PFSK-1 (cell line): ENCODE results near the gene FEZ2.

Experiments
- FOXP2 ChIP-seq: optimal IDR thresholded peaks from 2 replicates; pipeline ENCODE3; 2011; ENCODE audit warnings: borderline replicate concordance, control low read depth, inconsistent platforms; ENCODE audit not compliant: insufficient read depth; ENCODE audit errors: extremely low read length, extremely low read depth
- POLR2AphosphoS5 ChIP-seq: IDR thresholded peaks from 2 replicates; pipeline ENCODE4 v1.6.1; 2012; ENCODE audit warnings: low read depth, mild to moderate bottlenecking, control low read depth, low read length, moderate library complexity
- REST ChIP-seq, 2 experiments: IDR thresholded peaks; 2 replicates each; pipeline versions ENCODE4 v1.6.1 to v1.8.0; 2011 to 2012; ENCODE audit warnings: low read depth in 2 of 2, low read length in 2 of 2, control low read depth in 1 of 2, inconsistent platforms in 1 of 2, mild to moderate bottlenecking in 1 of 2, moderate library complexity in 1 of 2; ENCODE audit not compliant: insufficient read depth in 1 of 2
- SIN3A ChIP-seq: IDR thresholded peaks from 2 replicates; pipeline ENCODE4 v1.6.1; 2012; ENCODE audit warnings: mild to moderate bottlenecking, low read length, moderate library complexity, borderline replicate concordance; ENCODE audit not compliant: insufficient read depth
- TAF1 ChIP-seq: IDR thresholded peaks from 2 replicates; pipeline ENCODE4 v1.6.1; 2012; ENCODE audit warnings: low read length, control low read depth, borderline replicate concordance; ENCODE audit not compliant: insufficient read depth

The FEZ2 gene

GRCh38 chr2:36579297-36579664 lies 18.7 kb downstream of the FEZ2 start:
- TF ChIP-seq FOXP2 = no peak
- no peak for TF ChIP-seq POLR2AphosphoS5
- TF ChIP-seq SIN3A = no peak
- TF ChIP-seq TAF1 = no peak
- TF ChIP-seq REST (IDR thresholded peaks at IDR 0.05; ENCODE audit: insufficient read depth in 1 of 2, low read depth in 2 of 2, low read length in 2 of 2) = no peak

- TF ChIP-seq SIN3A = no peak
- TF ChIP-seq FOXP2 = no peak
- no peak for TF ChIP-seq REST (IDR thresholded peaks at IDR 0.05; ENCODE audit: insufficient read depth in 1 of 2, low read depth in 2 of 2, low read length in 2 of 2)
- TF ChIP-seq TAF1 = no peak
- TF ChIP-seq POLR2AphosphoS5 = no peak
Observed at GRCh38 chr2:36578343-36579296, 19.3 kb downstream of the FEZ2 start.

GRCh38 chr2:36577884-36578283 lies 20.1 kb downstream of the FEZ2 start:
- TF ChIP-seq SIN3A = no peak
- no peak for TF ChIP-seq POLR2AphosphoS5
- no peak for TF ChIP-seq REST (IDR thresholded peaks at IDR 0.05; ENCODE audit: insufficient read depth in 1 of 2, low read depth in 2 of 2, low read length in 2 of 2)
- TF ChIP-seq TAF1 = no peak
- no peak for TF ChIP-seq FOXP2

- TF ChIP-seq FOXP2 (no peak), POLR2AphosphoS5 (no peak), TAF1 (no peak), SIN3A (no peak), REST (IDR thresholded peaks at IDR 0.05; ENCODE audit: insufficient read depth in 1 of 2, low read depth in 2 of 2, low read length in 2 of 2) (no peak)
Observed at GRCh38 chr2:36574560-36574959, 23.4 kb downstream of the FEZ2 start.

GRCh38 chr2:36573165-36573564 lies 24.8 kb downstream of the FEZ2 start:
- TF ChIP-seq SIN3A (no peak), REST (IDR thresholded peaks at IDR 0.05; ENCODE audit: insufficient read depth in 1 of 2, low read depth in 2 of 2, low read length in 2 of 2) (no peak), TAF1 (no peak), FOXP2 (no peak), POLR2AphosphoS5 (no peak)
